Measurements from ENCODE around the gene FBLN2. TPM values are rescaled to one million over a fixed set of nuclear protein-coding genes. Genes with fewer than 3 reads are reported as not detected.

Gene FBLN2
- total and polyA plus RNA-seq, 10 of the 15 experiments (the other 5 are each of a cell fraction or from before 2014, with no cell fraction given) = 0.03 to 0.41 (median 0.12) TPM; not detected in 2

- ATAC-seq (no peak), DNase-seq (ENCODE audit: low read depth, low spot score) (no peak), FAIRE-seq (no peak)
- no peak overlapping the region for H3K27ac ChIP-seq (ENCODE audit: control insufficient read depth, insufficient read depth)
- no TSS peak for BruUV-seq (replicated peaks)
- RAD21 ChIA-PET (ENCODE audit: unreplicated experiment) = no interaction called here
- H3K27me3 ChIP-seq (replicated peaks in 1 of 2; ENCODE audit: control insufficient read depth in 2 of 2, insufficient read depth in 2 of 2, low read length in 1 of 2) = no peaks in the 10 kb centered on the region
- TF ChIP-seq HDAC6 (IDR thresholded peaks at IDR 0.05; ENCODE audit: unreplicated experiment) = no peak
- no peak for TF ChIP-seq ZBTB4 (CRISPR knock-in tag; IDR thresholded peaks at IDR 0.05)
- no peak for TF ChIP-seq IKZF1 (conservative IDR thresholded peaks at IDR 0.05)
- no peak for TF ChIP-seq E2F8 (IDR thresholded peaks at IDR 0.05; ENCODE audit: low read depth, partially characterized antibody)
- no peak for TF ChIP-seq SUZ12 (IDR thresholded peaks at IDR 0.05; ENCODE audit: unreplicated experiment)
- no peak for TF ChIP-seq RAD51 (IDR thresholded peaks at IDR 0.05)
- no peak for TF ChIP-seq RBBP5 (conservative IDR thresholded peaks at IDR 0.05)
- TF ChIP-seq GATAD2B (conservative IDR thresholded peaks at IDR 0.05; ENCODE audit: low read depth) = no peak
- no peak for TF ChIP-seq RUNX3 (IDR thresholded peaks at IDR 0.05; ENCODE audit: low read length)
- no peak for TF ChIP-seq NRF1 (conservative IDR thresholded peaks at IDR 0.05; ENCODE audit: low read depth, low read length)
- TF ChIP-seq EP300 (IDR thresholded peaks at IDR 0.05; ENCODE audit: borderline replicate concordance in 1 of 2, control insufficient read depth in 1 of 2, low read depth in 2 of 2, low read length in 2 of 2) = no peak
- TF ChIP-seq CBX5 (IDR thresholded peaks at IDR 0.05; ENCODE audit: low read depth) = no peak
- no peak for TF ChIP-seq ZBTB33 (IDR thresholded peaks at IDR 0.05)
- H3K4me3 ChIP-seq = no peak overlapping the region
- no peak overlapping the region for H3K9ac ChIP-seq (ENCODE audit: control insufficient read depth, insufficient read depth, low read length)
- no peaks in the 10 kb centered on the region for H3K9me3 ChIP-seq (replicated peaks; ENCODE audit: control insufficient read depth, insufficient read depth, low read length)
- H3K4me1 ChIP-seq (ENCODE audit: control insufficient read depth, insufficient read depth, low read length) = no peaks in the 10 kb centered on the region
- POLR2A ChIA-PET = no interaction called here
- CTCF ChIA-PET = no interaction called here
- no peaks in the 10 kb centered on the region for H4K20me1 ChIP-seq (ENCODE audit: control insufficient read depth, insufficient read depth)
- in situ Hi-C loops (cut with MboI) = no loop called here
- H3K36me3 ChIP-seq (ENCODE audit: control insufficient read depth in 2 of 2, insufficient read depth in 2 of 2, low read length in 1 of 2) = no peaks in the 10 kb centered on the region
- H3K79me2 ChIP-seq (ENCODE audit: control insufficient read depth, insufficient read depth, low read length) = no peaks in the 10 kb centered on the region
- intact Hi-C loops (cut with micrococcal nuclease; ENCODE audit: unreplicated experiment) = no loop called here
- H3K4me2 ChIP-seq (ENCODE audit: control insufficient read depth, insufficient read depth) = no peak overlapping the region
- SMC1A ChIA-PET (ENCODE audit: uncharacterized antibody, unreplicated experiment) = no interaction called here
- H2AFZ ChIP-seq (ENCODE audit: control insufficient read depth, low read depth, low read length) = no peak overlapping the region
- 26% methylated on average over 10 of the region's 10 CpGs for WGBS (ENCODE audit: insufficient coverage, insufficient replicate concordance, low lambda C conversion rate, missing lambda C conversion rate)
These were observed 69.1 kb downstream of the FBLN2 start for GRCh38 chr3:13617981-13618380.

All from GM12878 (cell line).